Nephron progenitor cell (in vitro differentiated cells): ENCODE results near the gene VPS26C.
A peak's percentile ranks its signal among the peaks of the same experiment; 100 is the strongest.

Experiments used
- DNase-seq: peaks from one replicate; pipeline ENCODE4 v3.0.0; 2021
- H3K27ac Mint-ChIP-seq: 2 replicates; pipeline ENCODE4 v1.8.0; 2021; ENCODE audit warnings: mild to moderate bottlenecking, moderate library complexity, mixed read lengths
- H3K27me3 Mint-ChIP-seq: 2 replicates; pipeline ENCODE4 v1.8.0; 2021; ENCODE audit warnings: mild to moderate bottlenecking, low read depth, mixed read lengths; ENCODE audit not compliant: poor library complexity
- H3K36me3 Mint-ChIP-seq: 2 replicates; pipeline ENCODE4 v1.8.0; 2021; ENCODE audit warnings: low read depth, mixed read lengths
- H3K4me1 Mint-ChIP-seq: 2 replicates; pipeline ENCODE4 v1.8.0; 2021; ENCODE audit warnings: mixed read lengths
- H3K4me3 Mint-ChIP-seq: 2 replicates; pipeline ENCODE4 v1.8.0; 2021; ENCODE audit warnings: mild to moderate bottlenecking, moderate library complexity, mixed read lengths
- H3K9me3 Mint-ChIP-seq: 2 replicates; pipeline ENCODE4 v1.8.0; 2021; ENCODE audit warnings: mild to moderate bottlenecking, moderate library complexity, mixed read lengths
- CTCF ChIP-seq: fragments of 200-600 bp; sonication (generic); IDR thresholded peaks from 2 replicates; pipeline ENCODE4 v1.5.0; 2021; ENCODE audit warnings: antibody characterized with exemption

Gene VPS26C

GRCh38 chr21:37200641-37201480 lies 66.3 kb downstream of the VPS26C start:
- DNase-seq = no peak
- peak overlapping the region; percentile 92 for H3K27ac Mint-ChIP-seq
- peaks cover 3% of the 10 kb centered on the region for H3K27me3 Mint-ChIP-seq
- TF ChIP-seq CTCF = no peak
- no peak overlapping the region for H3K4me3 Mint-ChIP-seq
- H3K9me3 Mint-ChIP-seq = no peaks in the 10 kb centered on the region
- peaks cover 8% of the 10 kb centered on the region for H3K4me1 Mint-ChIP-seq
- H3K36me3 Mint-ChIP-seq = peaks cover 88% of the 10 kb centered on the region

DNA sequence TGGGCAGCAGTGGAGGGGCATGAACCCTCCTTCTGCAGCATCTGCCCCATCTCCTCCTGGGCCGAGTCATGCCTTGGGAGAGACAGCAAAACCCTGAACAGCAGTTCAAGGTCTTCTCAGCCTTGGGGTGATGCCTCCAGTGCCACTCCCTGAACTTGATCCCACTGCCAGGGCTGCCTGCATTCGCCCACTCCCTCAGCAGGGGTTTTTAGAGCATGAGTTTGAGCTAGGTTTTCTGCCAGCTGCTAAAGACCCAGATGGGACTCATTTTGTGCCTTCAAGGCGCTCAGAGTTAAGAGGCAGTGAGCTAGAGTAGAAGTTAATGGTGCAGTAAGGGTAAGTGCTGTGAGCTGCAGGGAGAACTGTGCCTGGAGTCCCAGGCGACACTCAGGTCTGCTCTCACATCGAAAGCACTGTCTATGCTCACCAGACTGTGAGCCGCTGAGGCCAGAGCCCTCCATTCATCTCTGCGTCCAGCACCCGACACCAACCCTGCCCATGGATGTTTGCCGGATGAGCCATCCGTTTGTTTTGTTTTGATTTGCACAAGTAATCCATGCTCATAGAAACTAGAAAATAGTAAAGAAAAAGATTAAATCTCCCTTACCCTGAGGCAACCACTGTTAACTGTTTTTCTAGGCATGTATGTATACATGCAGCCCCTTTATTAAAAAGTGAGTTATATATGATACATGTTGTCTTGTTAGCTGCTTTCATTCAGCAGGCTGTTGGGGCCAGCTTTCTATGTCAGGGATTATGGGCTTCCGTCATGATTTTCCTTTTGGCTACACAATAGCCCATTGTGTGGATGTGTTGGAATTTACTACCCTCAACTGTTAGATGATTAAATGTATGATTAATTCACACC lies 67.8 kb downstream of the VPS26C start:
- Mint-ChIP-seq H3K27ac (peak overlapping the region; percentile 64), H3K9me3 (no peaks in the 10 kb centered on the region), H3K4me3 (no peak overlapping the region), H3K36me3 (peaks cover 89% of the 10 kb centered on the region), H3K27me3 (peaks cover 3% of the 10 kb centered on the region), H3K4me1 (peaks cover 2% of the 10 kb centered on the region)
- no peak for DNase-seq
- TF ChIP-seq CTCF = no peak

- Mint-ChIP-seq H3K36me3 (peaks cover 89% of the 10 kb centered on the region), H3K27me3 (peaks cover 3% of the 10 kb centered on the region)
- TF ChIP-seq CTCF = no peak
These were observed 69.4 kb downstream of the VPS26C start for GRCh38 chr21:37197746-37198145.

GRCh38 chr21:37196847-37197246 lies 70.3 kb downstream of the VPS26C start:
- peaks cover 3% of the 10 kb centered on the region for H3K27me3 Mint-ChIP-seq
- no peak for TF ChIP-seq CTCF
- H3K36me3 Mint-ChIP-seq = peaks cover 89% of the 10 kb centered on the region

More at GRCh38 chr21:37197746-37198145, 69.4 kb downstream of the VPS26C start:
- H3K27ac Mint-ChIP-seq = no peak overlapping the region
- no peaks in the 10 kb centered on the region for H3K4me1 Mint-ChIP-seq
- no peak for DNase-seq
- H3K4me3 Mint-ChIP-seq = no peak overlapping the region
- H3K9me3 Mint-ChIP-seq = no peaks in the 10 kb centered on the region

GRCh38 chr21:37195610-37196009 lies 71.5 kb downstream of the VPS26C start:
- peaks cover 91% of the 10 kb centered on the region for H3K36me3 Mint-ChIP-seq
- H3K4me1 Mint-ChIP-seq = no peaks in the 10 kb centered on the region
- no peak for TF ChIP-seq CTCF
- peaks cover 3% of the 10 kb centered on the region for H3K27me3 Mint-ChIP-seq
- H3K9me3 Mint-ChIP-seq = no peaks in the 10 kb centered on the region
- peak overlapping the region; percentile 71 for H3K27ac Mint-ChIP-seq
- H3K4me3 Mint-ChIP-seq = no peak overlapping the region
- no peak for DNase-seq

More at GRCh38 chr21:37196847-37197246, 70.3 kb downstream of the VPS26C start:
- Mint-ChIP-seq H3K4me1 (no peaks in the 10 kb centered on the region), H3K9me3 (no peaks in the 10 kb centered on the region), H3K27ac (no peak overlapping the region), H3K4me3 (no peak overlapping the region)
- no peak for DNase-seq
